SK-N-SH treated with all-trans-retinoic acid at 6 μM for 48 hours (cell line): ENCODE results near the gene FKBP4.

Experiments used
- GLIS3 ChIP-seq: fragments of 250-450 bp; sonication (Bioruptor Pico); IDR thresholded peaks from 2 replicates; pipeline ENCODE4 v1.5.0; 2020; ENCODE audit warnings: mild to moderate bottlenecking, moderate library complexity
- ISL1 ChIP-seq: fragments of 250-450 bp; sonication (Bioruptor Pico); IDR thresholded peaks from 2 replicates; pipeline ENCODE4 v2.1.2; 2022; ENCODE audit warnings: mild to moderate bottlenecking, moderate library complexity
- PATZ1 ChIP-seq: fragments of 250-450 bp; sonication (Bioruptor Pico); IDR thresholded peaks from 2 replicates; pipeline ENCODE4 v1.8.0; 2020; ENCODE audit warnings: mild to moderate bottlenecking, moderate library complexity, borderline replicate concordance
- RARB ChIP-seq: fragments of 250-450 bp; sonication (Bioruptor Pico); IDR thresholded peaks from 2 replicates; pipeline ENCODE4 v1.8.0; 2021; ENCODE audit warnings: mild to moderate bottlenecking, moderate library complexity
- TCF4 ChIP-seq: fragments of 250-450 bp; sonication (Bioruptor Pico); IDR thresholded peaks from 2 replicates; pipeline ENCODE4 v1.8.0; 2021; ENCODE audit warnings: mild to moderate bottlenecking, moderate library complexity, borderline replicate concordance
- TOX ChIP-seq: fragments of 250-450 bp; sonication (Bioruptor Pico); IDR thresholded peaks from 2 replicates; pipeline ENCODE4 v1.8.0; 2021; ENCODE audit warnings: mild to moderate bottlenecking, moderate library complexity, borderline replicate concordance
- ZC3H10 ChIP-seq: fragments of 250-450 bp; sonication (Bioruptor Pico); IDR thresholded peaks from 2 replicates; pipeline ENCODE4 v1.5.1; 2021; ENCODE audit warnings: mild to moderate bottlenecking, moderate library complexity
- ZFP30 ChIP-seq: fragments of 450-650 bp; formaldehyde crosslinking; IDR thresholded peaks from 2 replicates; pipeline ENCODE4 v1.5.0; 2022; ENCODE audit warnings: mild to moderate bottlenecking, moderate library complexity
- ZNF565 ChIP-seq: fragments of 450-650 bp; formaldehyde crosslinking; conservative IDR thresholded peaks from 2 replicates; pipeline ENCODE4 v1.5.0; 2020; ENCODE audit warnings: low read depth, mild to moderate bottlenecking, moderate library complexity
- ZNF70 ChIP-seq: fragments of 450-650 bp; formaldehyde crosslinking; IDR thresholded peaks from 2 replicates; pipeline ENCODE4 v1.5.0; 2020; ENCODE audit warnings: mild to moderate bottlenecking, moderate library complexity
- TF ChIP-seq, protein P1 (sequence below): fragments of 250-450 bp; sonication (Bioruptor Pico); IDR thresholded peaks from 2 replicates; pipeline ENCODE4 v1.5.1; 2020; ENCODE audit warnings: low read depth, mild to moderate bottlenecking, moderate library complexity

- TF ChIP-seq ZNF70 (CRISPR knock-in tag) (no peak), RARB (CRISPR knock-in tag) (no peak), ZFP30 (CRISPR knock-in tag) (no peak), GLIS3 (no peak), ZNF565 (CRISPR knock-in tag) (no peak), PATZ1 (no peak), ZC3H10 (no peak), TCF4 (CRISPR knock-in tag) (no peak), TOX (CRISPR knock-in tag) (no peak), ISL1 (CRISPR knock-in tag) (no peak)
- TF ChIP-seq, protein P1, sequence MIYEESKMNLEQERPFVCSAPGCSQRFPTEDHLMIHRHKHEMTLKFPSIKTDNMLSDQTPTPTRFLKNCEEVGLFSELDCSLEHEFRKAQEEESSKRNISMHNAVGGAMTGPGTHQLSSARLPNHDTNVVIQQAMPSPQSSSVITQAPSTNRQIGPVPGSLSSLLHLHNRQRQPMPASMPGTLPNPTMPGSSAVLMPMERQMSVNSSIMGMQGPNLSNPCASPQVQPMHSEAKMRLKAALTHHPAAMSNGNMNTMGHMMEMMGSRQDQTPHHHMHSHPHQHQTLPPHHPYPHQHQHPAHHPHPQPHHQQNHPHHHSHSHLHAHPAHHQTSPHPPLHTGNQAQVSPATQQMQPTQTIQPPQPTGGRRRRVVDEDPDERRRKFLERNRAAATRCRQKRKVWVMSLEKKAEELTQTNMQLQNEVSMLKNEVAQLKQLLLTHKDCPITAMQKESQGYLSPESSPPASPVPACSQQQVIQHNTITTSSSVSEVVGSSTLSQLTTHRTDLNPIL (CRISPR knock-in tag), result no peak
Measured at GRCh38 chr12:2772370-2772769, 22.4 kb upstream of the FKBP4 start.
